HG03280 (cell line): ENCODE measurements around the gene CORO2B.

Experiments
- ATAC-seq: cut with Tn5 transposase; IDR thresholded peaks from one replicate; pipeline ENCODE4 v1.9.1; 2021; ENCODE audit warnings: mild to moderate bottlenecking, moderate library complexity; ENCODE audit not compliant: unreplicated experiment

Gene CORO2B

DNA sequence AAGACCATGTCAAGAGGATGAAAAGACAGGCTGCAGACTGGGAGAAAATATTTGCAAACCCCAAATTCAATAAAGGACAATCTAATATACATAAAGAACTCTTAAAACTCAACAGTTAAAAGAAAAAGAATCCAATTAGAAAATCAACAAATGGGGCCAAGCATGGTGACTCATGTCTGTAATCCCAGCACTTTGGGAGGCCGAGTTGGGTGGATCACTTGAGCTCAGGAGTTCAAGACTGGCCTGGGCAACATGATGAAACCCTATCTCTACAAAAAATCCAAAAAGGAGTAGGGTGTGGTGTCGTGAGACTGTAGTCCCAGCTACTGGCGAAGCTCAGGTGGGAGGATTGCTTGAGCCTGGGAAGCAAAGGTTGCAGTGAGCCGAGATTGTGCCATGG, 184.3 kb downstream of the CORO2B start:
- ATAC-seq = no peak

DNA sequence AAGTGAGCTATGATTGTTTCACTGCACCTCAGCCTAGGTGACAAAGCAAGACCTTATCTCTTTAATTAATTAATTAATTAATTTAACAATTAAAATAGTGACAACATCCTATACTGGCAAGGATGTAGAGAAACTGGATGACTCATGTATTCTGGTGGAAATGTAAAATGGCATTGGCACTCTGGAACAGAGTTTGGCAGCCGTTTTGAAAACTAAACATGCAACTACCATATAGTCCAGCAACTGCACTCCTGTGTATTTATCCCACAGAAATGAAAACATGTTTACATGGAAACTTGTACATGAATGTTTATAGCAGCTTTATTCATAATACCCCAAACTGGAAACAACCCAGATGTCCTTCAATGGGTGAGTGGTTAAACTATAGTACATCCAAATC, 185.3 kb downstream of the CORO2B start:
- ATAC-seq = no peak

DNA sequence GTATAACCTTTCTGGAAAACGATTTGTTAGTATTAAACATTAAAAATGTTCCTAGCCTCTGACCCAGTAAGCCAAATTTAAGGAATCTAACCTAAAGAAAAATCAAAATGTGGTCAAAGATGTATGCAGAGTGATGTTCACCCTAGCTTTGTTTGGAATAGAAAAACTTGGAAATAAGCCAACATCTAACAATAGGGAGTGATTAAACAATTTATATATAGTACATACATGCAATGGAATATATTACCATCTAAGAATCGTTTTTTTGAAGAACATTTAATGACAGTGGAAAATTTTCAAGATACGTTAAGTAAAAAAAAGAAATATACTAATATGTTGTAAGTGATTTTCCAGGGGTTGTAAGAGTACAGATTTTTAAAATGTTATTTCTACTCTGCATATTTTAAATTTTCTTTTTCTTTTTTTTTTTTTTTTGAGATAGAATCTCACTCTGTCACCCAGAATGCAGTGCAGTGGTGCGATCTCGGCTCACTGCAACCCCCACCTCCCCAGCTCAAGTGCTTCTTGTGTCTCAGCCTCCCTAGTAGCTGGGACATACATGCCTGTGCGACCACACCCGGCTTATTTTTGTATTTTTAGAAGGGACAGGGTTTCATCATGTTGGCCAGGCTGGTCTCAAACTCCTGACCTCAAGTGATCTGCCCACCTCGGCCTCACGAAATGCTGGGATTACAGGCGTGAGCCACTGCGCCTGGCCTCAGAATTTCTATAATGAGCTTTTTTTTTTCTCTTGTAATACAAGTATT, 187.0 kb downstream of the CORO2B start:
- no peak for ATAC-seq

DNA sequence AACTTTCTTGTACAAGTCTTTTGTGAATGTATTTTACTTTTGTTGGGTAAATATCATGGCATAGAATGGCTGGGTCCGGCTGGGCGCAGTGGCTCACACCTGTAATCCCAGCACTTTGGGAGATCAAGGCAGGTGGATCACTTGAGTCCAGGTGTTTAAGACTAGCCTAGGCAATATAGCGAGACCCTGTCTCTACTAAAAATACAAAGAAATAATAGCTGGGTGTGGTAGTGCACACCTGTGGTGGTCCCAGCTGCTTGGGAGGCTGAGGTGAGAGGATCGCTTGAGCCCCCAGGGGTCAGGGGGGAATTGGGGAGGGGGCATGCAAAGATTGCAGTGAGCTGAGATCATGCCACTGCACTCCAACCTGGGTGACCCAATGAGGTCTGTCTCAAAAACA, 189.0 kb downstream of the CORO2B start:
- no peak for ATAC-seq

DNA sequence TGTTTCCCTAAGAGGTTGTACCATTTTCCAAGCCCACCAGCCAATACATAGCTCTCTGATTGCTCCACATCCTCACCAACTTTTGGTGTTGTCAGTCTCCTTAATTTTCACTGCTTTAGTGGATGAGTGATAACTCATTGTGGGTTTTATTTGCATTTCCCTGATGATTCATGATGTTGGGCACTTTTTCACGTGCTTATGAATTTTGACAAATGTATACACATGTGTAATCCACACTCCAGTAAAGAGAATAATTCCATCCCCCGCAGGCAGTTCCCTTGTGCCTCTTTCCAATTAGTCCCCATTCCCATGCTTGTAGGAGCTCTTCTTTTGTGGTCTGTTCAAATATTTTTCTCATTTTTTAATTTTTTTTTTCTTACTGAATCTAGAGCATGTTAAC, 189.5 kb downstream of the CORO2B start:
- no peak for ATAC-seq

DNA sequence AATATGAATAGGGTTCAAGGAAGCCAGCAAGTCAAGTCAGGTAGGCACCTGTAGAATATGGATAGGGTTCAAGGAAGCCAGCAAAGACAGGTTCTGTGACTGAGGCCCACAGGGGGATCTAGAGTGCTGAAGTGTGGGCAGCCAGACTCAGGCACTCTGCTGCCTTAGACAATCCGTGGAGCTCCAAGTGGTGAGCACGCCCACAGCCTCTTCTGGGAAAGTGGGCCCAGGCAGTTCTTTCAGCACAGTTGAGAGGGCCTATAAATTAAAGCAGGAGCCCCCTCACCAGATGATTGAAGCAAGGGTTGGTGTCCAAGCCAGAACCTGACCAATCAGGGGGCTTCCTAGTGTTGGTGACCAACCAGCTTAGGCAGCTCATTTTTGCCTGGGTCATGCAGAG, 190.9 kb downstream of the CORO2B start:
- ATAC-seq = no peak

DNA sequence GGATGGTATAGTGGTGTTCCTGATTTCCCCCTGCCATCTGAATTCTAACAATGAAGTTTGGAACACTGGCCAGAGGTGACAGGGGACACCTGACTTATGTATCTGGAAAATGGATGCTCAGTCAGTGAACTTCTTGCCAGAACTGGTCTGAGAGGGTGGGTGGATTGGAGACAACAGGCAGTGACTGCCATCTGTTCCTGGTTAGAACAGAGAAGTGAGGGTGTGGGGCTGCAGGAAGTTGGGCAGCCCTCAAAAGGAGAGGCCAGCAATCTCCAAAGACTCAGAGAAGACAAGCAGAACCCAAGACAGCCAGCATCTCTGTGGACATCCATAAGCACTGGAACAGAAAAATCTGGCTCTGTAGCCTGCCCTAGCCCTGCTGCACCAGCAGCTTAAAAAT, 191.4 kb downstream of the CORO2B start:
- ATAC-seq = no peak

DNA sequence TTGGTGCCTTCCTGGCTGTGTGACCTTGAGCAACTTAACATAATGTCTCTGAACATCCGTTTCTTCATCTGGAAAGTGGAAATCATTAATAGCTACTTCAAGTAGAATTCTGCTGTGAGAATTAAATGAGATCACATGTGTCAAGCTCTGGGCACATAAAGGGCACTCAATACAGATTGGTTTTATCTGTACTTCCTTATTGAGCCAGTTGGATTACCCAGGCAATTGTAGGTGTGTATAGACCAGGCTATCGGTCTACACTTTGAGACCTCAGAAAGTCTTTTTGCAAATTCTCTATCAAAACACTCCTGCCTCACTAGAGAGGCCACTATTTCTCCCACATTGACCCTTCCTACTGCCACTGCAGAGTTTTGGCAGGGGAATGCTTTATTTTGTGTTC, 194.2 kb downstream of the CORO2B start:
- no peak for ATAC-seq

DNA sequence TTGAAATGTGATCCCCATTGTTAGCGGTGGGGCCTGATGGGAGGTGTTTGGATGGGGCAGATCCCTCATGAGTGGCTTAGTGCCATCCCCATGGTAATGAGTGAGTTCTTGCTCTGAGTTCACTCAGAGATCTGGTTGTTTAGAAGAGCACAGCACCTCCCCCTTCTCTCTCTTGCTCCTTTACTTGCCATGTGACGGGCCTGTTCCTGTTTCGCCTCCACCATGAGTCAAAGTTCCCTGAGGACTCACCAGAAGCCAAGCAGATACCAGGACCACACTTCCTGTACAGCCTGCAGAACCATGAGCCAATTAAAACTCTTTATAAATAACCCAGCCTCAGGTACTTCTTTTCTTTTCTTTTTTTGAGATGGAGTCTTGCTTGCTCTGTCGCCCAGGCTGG, 195.3 kb downstream of the CORO2B start:
- ATAC-seq = no peak

DNA sequence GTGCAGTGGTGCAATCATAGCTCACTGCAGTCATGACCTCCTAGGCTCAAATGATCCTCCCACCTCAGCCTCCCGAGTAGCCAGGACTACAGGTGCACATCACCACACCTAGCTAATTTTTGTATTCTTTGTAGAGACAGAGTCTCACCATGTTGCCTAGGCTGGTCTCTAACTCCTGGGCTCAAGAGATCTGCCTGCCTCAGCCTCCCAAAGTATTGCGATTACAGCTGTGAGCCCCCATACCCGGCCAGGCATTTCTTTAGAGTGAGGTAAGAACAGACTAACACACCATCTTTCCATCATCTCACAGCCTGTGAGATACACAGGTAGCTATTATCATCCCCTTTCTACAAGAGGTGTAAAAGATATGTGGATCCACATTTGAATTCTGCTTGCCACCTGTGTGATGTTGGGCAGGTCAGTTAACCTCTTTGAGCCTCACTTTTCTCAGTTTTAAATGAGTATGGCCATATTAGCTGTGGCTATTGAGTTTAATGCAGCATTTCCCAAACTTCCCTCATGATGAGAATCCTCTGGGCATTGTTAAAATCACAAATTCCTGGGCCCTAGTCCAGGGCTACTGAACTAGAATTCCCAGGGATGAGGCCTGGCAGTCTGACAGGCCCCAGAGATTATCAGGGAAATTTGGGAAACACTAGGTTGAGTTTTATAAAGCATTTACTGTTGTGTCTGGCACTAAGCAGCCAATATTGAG, 195.9 kb downstream of the CORO2B start:
- ATAC-seq = no peak

DNA sequence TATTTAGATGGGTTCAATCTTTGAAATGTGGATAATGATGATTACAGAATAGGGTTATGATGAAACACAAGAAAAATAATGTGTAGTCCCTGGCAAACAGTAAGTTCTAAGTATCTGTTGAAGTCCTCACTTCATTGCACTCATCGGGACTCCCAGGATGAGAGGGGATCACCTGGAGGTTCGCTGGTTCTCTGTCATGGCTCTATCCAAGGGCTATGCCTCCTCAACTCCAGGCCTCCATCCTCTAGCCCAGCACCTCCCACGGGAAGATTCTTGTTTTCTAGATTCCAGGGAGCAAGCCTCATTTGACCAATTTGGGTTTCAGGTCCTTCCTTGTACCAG, 196.4 kb downstream of the CORO2B start:
- no peak for ATAC-seq

DNA sequence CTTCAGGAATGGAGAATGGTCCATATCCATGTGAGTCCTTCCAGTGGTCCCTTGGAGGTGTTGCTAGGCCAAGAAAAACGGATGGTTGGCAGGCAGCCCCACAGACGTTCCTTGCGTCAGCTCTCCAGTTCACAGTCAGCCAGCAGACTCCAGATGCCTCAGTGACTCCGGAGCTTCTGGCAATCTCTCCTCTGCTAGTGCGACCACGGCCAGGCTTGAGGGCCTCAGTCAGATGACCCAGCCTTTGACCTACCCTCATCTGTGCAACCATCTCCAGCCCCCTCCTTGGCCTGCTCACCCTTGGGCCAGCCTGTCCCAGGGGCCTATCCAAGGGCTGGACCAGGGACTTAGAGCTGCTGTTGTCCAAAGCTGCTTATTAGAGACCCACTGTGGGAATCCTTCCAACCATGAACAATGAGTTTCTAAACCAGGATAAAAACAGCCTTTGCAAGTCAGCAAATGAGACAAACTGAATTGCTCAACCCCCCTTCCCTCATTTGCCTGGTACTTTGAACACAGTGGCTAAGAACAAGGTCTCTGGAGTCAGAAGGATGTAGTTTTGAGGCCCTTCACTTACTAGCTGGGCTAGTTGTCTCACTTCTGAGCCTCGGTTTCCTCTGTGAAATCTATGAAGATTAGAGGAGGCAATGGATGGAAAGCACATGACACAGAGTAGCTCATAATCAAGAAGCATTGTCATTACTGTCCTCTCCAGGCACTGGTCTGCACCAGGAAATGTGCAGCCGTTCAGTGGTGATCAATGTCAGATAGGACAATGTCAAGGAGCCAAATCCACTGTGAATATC, 197.1 kb downstream of the CORO2B start:
- no peak for ATAC-seq

DNA sequence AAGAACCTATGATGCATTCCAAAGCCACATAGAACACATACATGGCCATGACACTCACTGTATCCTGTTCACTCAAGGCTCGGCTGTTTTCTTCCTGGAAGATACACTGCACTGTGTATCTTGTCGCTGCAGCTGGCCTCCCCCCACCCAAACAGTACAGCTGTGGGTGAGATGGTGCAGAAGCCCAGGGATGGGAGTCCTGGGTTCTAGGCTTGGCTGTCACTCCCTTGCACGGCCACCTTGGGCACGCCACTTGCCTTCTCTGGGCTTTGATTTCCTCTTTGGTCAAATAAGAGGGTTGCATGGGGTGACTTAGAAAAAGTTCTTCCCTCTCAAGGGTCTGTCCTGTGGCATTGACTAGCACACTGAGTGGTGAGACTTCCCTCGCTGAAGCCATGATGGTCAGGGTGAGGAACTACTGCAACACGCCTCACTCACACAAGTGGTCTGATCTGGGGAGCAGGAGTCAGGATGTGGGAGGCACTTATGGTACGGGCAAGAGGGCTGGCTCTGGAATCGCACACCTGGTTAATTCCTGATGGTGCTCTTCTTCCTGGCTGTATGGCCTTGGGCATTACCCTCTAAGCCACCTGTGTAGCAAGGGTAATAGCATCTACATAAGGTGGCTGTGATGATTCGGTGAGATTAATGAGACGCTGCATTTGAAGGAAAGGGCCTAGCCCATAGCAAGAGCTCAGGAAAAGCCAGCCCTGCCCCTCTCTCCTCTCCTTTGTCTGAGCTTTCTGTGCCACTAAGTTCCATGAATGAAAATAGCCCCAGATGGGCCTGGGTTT, 197.9 kb downstream of the CORO2B start:
- no peak for ATAC-seq
